Colonic mucosa (tissue), 4 donors: Measurements from ENCODE around the gene ARMC10. TPM values are rescaled to one million over a fixed set of nuclear protein-coding genes. Genes with fewer than 3 reads are reported as not detected.
"Not testable (repeated sequence)": the region's sequence is repeated elsewhere in the genome, so short reads cannot be mapped to it uniquely, and the experiment has no call there.

Experiments used
- DNase-seq: peaks from one replicate; pipeline ENCODE4 v3.0.0-alpha.2; 2020
- H3K27ac ChIP-seq: fragments of 200-600 bp; one replicate; pipeline ENCODE4 v1.8.0; 2021
- H3K27me3 ChIP-seq: fragments of 200-600 bp; one replicate; pipeline ENCODE4 v1.8.0; 2021
- H3K36me3 ChIP-seq: fragments of 200-600 bp; one replicate; pipeline ENCODE4 v1.8.0; 2021
- H3K4me1 ChIP-seq: fragments of 200-600 bp; one replicate; pipeline ENCODE4 v1.8.0; 2021; ENCODE audit warnings: mild to moderate bottlenecking
- H3K4me3 ChIP-seq: fragments of 200-600 bp; one replicate; pipeline ENCODE4 v1.8.0; 2021
- H3K9ac ChIP-seq, 2 donors: one replicate each; pipeline ENCODE4 v1.7.0; 2013; ENCODE audit warnings: control low read depth in 2 of 2, low read depth in 2 of 2, low read length in 2 of 2
- H3K9me3 ChIP-seq: fragments of 200-600 bp; one replicate; pipeline ENCODE4 v1.8.0; 2021
- CTCF ChIP-seq: fragments of 200-600 bp; IDR thresholded peaks from one replicate; pipeline ENCODE4 v1.8.0; 2022; ENCODE audit warnings: antibody characterized with exemption, mild to moderate bottlenecking
- intact Hi-C: fragments of 100-400 bp; cut with DNase I; formaldehyde crosslinking; loops from one replicate; pipeline ENCODE4 v1.14.1; 2022
- total RNA-seq, 2 donors: library from RNA; stranded (reverse); fragmentation: NEBNext Ultra II Directional in 1 of 2; extraction: Animal tissue kit (Norgen Biotek cat#: 25700) in 1 of 2; gene quantifications; one replicate each; pipeline ENCODE4 v1.2.1, GENCODE V29; 2021
- donor health status: healthy.
- donor health status: DM: no; HTN: no; CAD: no.
- donor health status: DM: no; HTN: no; CAD: no.

Gene ARMC10
- total RNA-seq, 2 donors from 2014 or later, result 39.6 to 40.4 TPM

GRCh38 chr7:103048833-103049232 lies 26.1 kb upstream of the ARMC10 start:
- intact Hi-C loops, result no loop called here
- H3K36me3 ChIP-seq, result no peaks in the 10 kb centered on the region
- no peak for TF ChIP-seq CTCF
- DNase-seq, result no peak
- no peak overlapping the region for H3K9ac ChIP-seq
- H3K4me3 ChIP-seq, result no peak overlapping the region
- no peaks in the 10 kb centered on the region for H3K9me3 ChIP-seq
- no peaks in the 10 kb centered on the region for H3K27me3 ChIP-seq
- H3K27ac ChIP-seq, result no peak overlapping the region
- H3K4me1 ChIP-seq, result no peaks in the 10 kb centered on the region

DNA sequence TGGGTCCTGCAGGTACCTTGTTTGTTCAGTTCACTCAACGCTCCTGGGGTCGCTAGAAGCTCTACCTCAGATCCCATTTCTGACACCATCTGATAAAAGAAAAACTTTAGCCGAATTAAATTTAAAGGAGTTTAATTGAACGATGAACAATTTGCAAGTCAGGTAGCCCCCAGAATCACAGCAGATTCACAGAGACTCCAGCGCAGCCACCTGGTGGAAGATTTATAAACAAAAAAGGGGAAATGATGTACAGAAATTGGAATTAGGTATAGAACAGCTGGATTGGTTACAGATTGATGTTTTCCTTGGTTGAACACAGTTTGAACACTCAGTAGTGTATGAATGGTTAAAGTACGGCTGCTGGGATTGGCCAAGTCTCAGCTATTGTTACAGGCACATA lies 23.4 kb upstream of the ARMC10 start:
- Histone ChIP-seq H3K27ac (no peak overlapping the region), H3K4me1 (no peaks in the 10 kb centered on the region), H3K4me3 (no peak overlapping the region), H3K9me3 (no peaks in the 10 kb centered on the region), H3K36me3 (no peaks in the 10 kb centered on the region), H3K9ac (no peak overlapping the region), H3K27me3 (no peaks in the 10 kb centered on the region)
- DNase-seq, result no peak
- intact Hi-C loops, result no loop called here
- no peak for TF ChIP-seq CTCF

- H3K9ac ChIP-seq, DNase-seq, H3K4me3 ChIP-seq, intact Hi-C loops, H3K27me3 ChIP-seq, H3K9me3 ChIP-seq, H3K36me3 ChIP-seq, H3K27ac ChIP-seq, H3K4me1 ChIP-seq: not testable (repeated sequence)
Measured at GRCh38 chr7:103056006-103056405, 18.9 kb upstream of the ARMC10 start.

DNA sequence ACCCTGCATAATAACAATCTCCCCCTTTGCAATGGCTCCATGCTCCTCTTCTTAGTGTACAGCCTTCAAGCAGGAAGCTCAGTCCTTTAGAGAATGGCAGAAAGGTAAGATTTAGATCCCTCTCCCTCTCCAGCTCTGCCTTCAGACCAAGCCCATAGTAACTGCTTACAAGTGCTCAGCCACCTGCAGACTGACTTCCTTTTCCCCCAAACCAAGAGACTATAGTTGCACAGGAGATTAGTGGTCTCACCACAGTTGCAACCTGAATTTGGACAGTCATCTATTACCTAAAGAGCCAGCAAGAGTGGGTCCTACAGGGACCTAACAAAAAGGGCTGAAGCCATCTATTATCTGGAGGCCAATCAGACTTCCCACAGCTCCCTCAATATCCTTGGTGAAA lies 16.8 kb upstream of the ARMC10 start:
- Histone ChIP-seq H3K4me1 (no peaks in the 10 kb centered on the region), H3K9me3 (no peaks in the 10 kb centered on the region), H3K36me3 (no peaks in the 10 kb centered on the region), H3K27me3 (no peaks in the 10 kb centered on the region), H3K27ac (no peak overlapping the region), H3K9ac (no peak overlapping the region), H3K4me3 (no peak overlapping the region)
- DNase-seq, result no peak
- no peak for TF ChIP-seq CTCF
- intact Hi-C loops, result no loop called here

DNA sequence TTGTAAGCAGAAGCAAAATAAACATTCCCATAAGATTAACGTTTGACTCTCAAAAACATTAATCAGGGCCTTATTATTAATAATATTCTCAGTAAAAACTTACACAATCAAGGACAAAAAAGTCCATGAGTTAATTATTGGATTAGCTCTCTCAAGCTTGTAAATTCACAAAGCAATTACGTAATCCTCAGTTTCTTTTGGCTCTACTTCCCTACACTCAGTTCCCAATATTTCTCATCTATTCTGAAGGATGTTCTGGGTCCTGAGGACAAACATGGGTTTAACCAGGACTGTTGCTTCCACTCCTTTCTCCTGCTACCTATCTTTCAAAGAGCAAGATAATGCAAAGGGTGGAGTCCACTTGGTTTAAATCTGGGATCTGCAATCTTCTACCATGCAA lies 15.5 kb upstream of the ARMC10 start:
- no peaks in the 10 kb centered on the region for H3K9me3 ChIP-seq
- TF ChIP-seq CTCF, result no peak
- no peak overlapping the region for H3K27ac ChIP-seq
- no peaks in the 10 kb centered on the region for H3K27me3 ChIP-seq
- no peak overlapping the region for H3K9ac ChIP-seq
- intact Hi-C loops, result no loop called here
- no peaks in the 10 kb centered on the region for H3K4me1 ChIP-seq
- no peak overlapping the region for H3K4me3 ChIP-seq
- no peak for DNase-seq
- no peaks in the 10 kb centered on the region for H3K36me3 ChIP-seq

GRCh38 chr7:103063895-103064294 lies 11.0 kb upstream of the ARMC10 start:
- intact Hi-C loops, result loop anchor here (5.0 kb wide), 1 partner anchor 307 kb away; no protein-coding TSS in a partner anchor
- H3K27ac ChIP-seq, result no peak overlapping the region
- no peak for DNase-seq
- no peaks in the 10 kb centered on the region for H3K9me3 ChIP-seq
- no peak overlapping the region for H3K4me3 ChIP-seq
- no peaks in the 10 kb centered on the region for H3K4me1 ChIP-seq
- no peaks in the 10 kb centered on the region for H3K36me3 ChIP-seq
- H3K9ac ChIP-seq, result no peak overlapping the region
- H3K27me3 ChIP-seq, result no peaks in the 10 kb centered on the region
- no peak for TF ChIP-seq CTCF
